Fibroblast of the conjunctiva (primary cell): ENCODE results near the gene KLHL7.
"Not testable (repeated sequence)": the region's sequence is repeated elsewhere in the genome, so short reads cannot be mapped to it uniquely, and the experiment has no call there.

ENCODE experiments used
- DNase-seq: peaks from one replicate; pipeline ENCODE4 v3.0.0-alpha.2; 2010; ENCODE audit warnings: low read depth

KLHL7 gene

DNA sequence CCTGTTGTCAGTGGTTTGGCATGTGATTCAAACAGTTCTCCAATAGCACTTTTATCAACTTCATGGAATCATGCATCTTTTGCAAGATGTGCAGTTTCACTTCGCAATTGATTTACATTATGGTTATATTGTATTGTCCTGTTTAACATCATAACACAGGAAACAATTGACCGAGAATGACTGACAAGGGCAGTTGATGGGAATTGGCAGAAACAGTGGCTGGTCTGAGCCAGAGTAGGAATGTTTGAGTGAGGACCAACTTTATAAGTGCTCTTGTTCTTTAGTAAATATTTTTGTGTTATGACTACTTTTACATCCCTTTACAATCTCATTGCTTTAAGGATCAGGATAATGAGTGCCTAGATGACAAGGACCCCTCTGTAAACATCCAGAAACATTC is 2.2 kb downstream of the KLHL7 start:
- DNase-seq, result no peak

DNA sequence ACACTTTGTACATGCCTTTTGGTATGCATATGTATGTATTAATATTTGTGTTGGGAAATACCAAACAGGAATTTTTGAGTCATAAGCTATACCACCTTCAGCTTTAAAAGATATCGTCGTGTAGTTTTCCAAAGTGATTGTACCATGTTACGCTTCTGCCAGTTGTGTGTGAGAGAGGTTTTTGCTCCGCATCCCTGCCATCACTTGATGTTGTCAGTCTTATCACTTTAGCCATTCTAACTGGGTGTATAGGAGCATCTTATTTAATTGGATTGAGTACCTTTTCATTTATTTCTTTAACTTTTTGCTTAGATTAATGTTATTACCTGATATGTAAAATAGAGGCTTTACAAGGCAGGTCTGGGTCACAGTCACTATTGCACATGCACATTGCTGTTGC is 3.4 kb downstream of the KLHL7 start:
- DNase-seq, result no peak

DNA sequence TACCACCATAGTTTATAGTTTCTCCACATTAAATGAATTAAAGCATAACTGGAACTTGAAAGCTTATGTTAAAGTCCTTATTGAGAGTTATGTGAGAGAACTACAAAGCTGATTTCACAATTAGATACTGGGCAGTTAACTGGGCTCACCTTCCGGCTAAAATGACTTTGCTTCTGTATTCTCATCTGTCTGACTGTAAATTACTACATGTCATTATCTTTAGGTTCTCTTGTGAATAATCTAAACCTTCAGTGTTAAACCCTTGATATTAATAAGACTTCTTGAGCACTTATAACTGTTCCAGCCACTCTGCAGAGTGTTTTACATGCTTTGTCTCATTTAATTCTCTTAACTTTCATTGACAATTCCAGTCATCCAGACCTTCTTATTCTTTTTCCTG is 3.9 kb downstream of the KLHL7 start:
- no peak for DNase-seq

DNA sequence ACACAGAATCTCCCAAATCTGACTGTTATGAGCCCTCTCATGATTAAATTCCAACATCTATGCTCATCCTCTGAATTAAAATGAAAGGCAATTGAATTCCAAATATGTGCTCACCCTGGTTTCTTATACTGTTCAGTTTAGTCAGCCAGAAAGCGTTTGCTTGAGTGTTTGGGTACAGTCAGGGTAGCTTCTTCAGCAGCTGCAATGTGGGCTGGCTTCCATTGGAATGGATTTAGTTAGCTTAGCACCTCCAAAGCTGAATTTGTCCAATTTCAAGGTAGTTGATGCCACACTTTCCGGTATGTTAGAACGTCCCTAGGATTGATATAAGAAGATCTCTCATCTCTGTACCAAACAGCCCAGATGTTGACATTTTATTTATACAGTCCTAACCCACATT is 9.3 kb downstream of the KLHL7 start:
- no peak for DNase-seq

DNA sequence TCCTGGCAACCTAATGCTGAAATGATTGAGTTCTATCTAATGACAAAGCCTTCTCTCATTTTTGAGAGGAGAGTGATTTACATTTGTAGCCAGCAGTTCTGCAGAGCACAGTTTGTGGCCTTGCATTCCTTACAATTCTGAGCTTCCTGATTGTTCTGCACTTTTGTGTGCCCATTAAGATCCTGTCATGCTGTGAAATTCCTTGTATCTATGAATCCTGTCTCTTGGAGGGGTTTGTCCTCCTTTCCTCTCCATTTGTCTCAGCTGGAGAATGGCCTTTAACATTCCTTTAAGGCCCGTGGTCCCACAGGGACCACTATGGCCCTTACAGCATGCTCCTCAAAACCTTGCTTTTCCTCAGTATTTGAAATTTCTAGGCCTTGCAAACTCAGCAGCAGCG is 10.4 kb downstream of the KLHL7 start:
- DNase-seq, result no peak

DNA sequence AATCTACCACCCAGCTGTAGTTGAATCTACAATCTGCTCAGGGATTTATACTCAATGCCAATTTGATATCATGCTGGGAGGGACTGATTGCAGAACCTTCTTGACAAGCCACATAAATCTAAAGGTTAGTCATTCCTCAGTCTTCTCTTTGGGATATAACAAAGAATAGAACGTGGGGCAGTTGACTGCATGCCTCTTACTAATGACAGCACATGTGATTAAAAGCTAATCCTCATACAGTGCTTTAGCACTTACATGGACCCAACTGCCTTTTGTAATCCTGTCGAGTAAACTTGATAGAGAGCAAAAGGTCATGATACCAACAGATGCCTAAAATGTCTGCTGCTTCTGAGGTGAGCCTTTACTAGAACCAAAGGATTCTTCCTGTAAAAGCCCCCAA is 12.3 kb downstream of the KLHL7 start:
- DNase-seq, result no peak

DNA sequence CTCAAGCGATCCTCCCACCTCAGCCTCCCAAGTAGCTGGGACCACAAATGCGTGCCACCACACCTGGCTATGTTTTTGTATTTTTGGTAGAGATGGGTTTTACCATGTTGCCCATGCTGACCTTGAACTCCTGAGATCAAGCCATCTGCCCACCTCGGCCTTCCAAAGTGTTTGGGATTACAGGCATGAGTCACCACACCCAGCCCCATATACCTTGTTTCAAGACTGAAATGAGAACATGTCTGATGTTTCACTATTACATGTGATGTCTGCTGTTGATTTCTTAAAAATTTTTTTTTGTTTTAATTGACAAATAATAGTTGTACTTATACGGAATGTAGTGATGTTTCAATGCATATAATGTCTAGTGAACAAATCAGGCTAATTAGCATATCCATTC is 14.5 kb downstream of the KLHL7 start:
- no peak for DNase-seq

DNA sequence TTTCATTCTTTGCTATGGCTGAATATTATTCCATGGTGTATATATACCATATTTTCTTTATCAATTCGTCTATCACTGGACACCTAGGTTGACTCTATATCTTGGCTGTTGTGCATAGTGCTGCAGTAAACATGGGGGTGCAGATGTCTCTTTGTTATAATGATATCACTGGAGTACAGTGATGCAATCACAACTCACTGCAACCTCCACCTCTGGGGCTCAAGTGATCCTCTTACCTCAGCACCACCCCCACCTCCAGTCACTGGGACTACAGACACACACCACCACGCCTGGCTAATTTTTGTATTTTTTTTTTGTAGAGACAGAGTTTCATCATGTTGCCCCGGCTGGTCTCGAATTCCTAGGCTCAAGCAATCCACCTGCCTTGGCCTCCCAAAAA is 15.6 kb downstream of the KLHL7 start:
- DNase-seq, result no peak

DNA sequence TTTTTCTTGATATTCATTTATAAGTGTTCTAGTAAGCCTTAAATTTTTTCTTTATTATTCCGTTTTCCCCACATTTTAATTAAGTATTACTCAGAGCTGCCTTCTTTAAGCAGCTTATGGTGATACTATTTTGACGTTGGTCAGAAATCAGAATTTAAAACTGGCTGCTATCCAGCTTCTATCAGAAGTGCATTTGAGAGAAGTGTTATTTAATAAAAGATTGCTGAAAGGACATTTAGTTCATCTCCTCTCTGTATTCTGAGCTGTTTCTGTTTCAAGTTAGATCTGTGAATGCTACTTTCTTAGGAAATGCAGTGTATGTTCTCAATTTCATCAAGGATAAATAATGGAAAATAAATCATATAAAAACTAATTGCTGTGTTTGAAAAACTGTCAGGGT is 17.4 kb downstream of the KLHL7 start:
- DNase-seq, result no peak

DNA sequence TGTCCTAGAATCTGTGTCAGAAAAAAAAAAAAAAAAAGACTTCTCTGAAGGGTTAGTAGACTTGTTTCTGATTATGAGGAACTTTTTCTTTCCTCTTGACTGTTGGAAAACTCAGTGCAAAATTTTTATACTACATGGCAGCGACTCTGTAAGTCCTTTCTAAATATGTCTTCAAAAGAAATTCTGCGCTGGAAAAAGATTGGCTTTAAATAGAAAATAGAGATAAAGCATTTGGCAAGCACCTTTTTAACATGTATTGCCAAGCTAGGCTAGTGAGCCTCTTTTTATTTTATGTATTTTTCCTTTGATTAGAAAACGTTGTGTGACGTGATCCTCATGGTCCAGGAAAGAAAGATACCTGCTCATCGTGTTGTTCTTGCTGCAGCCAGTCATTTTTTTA is 17.9 kb downstream of the KLHL7 start:
- DNase-seq, result no peak

DNA sequence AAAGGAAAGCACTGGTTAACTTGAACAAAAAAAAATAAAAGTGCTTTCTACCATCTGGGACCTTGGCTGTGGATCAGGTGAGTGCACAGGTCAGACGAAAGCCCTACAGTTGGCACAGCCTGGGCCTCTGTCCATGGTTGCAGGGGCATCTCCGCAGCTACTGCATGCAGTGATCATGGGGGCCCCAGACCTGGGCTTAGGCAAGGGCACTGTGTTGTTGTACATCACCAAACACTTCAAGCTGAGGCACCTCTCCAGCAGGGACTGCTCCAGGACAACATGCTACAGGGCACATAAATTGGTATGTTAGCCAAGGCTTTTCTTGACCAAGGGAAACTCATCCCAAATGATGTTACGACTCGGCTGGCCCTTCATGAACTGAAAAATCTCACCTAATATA is 23.5 kb downstream of the KLHL7 start:
- no peak for DNase-seq

DNA sequence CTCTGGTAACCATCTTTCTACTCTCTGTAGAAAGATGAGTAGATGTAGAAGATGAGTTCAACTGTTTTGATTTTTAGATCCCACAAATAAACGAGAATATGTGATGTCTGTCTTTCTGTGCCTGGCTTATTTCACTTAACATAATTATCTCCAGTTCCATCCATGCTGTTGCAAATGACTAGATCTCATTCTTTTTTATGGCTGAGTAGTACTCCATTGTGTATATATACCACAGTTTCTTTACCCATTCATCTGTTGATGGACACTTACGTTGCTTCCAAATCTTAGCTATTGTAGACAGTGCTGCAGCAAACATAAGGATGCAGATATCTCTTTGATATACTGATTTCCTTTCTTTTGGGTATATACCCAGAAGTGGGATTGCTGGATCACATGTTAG is 26.2 kb downstream of the KLHL7 start:
- not testable (repeated sequence) for DNase-seq

DNA sequence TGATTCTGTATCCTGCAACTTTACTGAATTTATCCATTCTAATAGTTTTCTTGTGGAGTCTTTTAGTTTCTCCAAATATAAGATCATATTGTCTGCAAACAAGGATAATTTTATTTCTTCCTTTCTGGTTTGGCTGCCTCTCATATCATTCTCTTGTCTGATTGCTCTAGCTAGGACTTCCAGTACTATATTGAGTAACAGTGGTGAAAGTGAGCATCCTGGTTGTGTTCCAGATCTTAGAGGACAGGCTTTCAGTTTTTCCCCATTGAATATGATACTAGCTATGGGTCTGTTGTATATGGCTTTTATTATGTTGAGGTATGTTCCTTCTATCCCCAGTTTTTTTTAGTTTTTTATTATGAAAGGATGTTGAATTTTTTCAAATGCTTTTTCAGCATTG is 28.2 kb downstream of the KLHL7 start:
- DNase-seq, result no peak

DNA sequence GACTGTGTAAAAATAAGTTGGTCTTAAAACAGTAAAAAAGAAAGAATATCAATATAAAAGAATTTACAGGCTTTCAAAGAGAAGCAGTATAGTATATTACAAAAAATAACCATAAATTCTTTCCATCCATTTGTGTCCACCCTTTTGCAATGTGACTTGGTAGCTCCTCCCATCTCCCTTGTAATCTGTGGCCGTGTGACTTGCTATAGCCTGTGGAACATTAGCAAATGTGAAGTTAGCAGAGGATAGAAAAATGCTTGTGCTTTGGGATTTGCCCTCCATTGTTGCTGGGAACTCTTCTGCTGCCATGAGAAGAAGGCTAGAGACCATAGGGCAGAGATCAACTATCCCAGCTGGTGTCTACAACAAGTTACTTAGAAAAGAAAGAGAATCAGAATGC is 30.2 kb downstream of the KLHL7 start:
- DNase-seq, result no peak

DNA sequence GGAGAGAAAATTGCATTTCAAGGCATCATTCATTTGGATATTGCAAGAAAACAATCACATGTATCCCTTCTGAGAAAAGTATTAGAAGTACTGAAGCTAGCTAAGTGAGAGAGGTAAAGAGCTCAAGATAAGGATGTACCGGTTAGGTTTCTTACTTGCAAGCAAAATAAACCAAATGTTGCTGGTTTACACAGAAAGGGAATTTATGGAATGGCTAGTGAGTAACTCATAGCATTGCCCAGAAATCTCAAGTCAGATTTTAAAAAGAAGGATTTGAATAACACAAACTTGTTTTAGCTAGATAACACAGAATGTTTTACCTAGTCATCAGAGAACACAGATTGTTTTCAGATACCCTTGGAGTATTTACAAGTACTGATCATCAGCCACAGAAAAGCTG is 30.6 kb downstream of the KLHL7 start:
- no peak for DNase-seq

DNA sequence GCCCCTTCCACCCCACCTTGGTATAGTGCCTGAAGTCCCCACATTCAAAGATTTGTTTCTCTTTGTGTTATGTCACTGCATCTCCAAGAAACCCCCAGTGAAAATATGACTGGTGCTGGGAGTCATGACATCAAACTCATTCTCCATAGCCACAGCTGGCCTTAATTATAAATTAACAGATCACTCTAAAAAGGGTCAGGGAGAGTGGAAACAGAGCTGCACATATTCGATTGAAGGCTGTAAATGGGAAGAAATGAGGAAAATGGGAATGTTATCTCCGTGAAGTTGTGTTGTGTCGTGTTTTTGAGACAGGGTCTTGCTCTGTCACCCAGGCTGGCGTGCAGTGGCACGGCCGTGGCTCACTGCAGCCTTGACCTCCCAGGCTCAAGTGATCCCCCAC is 52.1 kb downstream of the KLHL7 start:
- DNase-seq, result no peak

DNA sequence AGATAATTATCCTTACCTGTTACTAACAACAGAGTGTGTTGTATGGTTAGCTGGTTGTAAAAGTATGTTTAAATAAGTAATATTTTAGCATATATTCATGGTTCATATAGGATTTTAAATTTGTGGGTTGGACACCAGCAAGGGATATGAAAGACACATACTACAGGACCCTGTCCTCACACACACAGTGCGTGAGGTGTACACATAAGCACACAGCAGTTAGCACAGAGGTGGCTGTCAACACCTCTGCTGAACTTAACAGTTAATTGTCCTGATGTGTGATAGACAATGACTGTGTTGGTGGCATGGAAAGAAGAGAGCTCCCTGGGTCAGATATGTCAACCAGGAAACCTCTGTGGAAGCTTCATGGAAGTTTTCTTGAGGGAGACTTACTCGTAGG is 53.0 kb downstream of the KLHL7 start:
- DNase-seq, result no peak

DNA sequence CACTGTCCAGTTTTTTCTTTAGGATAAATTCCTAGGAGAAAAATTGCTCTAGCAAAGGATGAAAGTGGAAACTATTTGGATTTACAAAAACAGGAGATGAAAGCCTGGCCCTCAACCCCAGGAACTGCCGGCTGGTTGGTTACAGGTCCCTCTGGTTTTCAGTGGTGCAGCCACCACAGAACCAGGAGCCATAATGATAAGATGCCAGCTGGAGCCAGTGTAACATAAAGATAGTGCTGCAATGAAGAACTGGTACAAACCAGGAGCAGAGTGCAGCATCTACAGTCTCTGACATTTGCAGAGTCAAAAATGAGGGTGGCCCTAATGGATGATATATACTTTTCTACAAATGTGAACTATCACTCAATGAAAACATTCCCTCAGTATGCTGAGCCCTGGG is 55.9 kb downstream of the KLHL7 start:
- DNase-seq, result no peak

DNA sequence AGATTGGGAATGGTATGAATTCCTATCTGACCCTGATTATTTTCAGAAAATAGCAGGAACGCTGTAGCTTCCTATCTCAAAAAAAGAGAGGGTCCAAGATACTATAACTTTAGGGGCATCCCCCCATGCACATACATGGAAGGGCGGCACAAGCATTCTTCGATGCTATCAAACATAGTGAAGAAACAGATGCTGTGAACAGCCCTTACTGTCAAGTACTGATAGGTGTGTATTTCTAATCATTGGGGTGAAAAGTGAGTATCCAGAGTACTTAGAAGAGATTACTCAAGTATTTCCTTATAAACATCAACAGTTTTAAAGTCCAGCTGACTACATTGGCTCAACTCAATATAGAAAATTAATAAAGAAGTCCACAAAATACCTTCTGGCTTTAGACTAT is 59.3 kb downstream of the KLHL7 start:
- no peak for DNase-seq

DNA sequence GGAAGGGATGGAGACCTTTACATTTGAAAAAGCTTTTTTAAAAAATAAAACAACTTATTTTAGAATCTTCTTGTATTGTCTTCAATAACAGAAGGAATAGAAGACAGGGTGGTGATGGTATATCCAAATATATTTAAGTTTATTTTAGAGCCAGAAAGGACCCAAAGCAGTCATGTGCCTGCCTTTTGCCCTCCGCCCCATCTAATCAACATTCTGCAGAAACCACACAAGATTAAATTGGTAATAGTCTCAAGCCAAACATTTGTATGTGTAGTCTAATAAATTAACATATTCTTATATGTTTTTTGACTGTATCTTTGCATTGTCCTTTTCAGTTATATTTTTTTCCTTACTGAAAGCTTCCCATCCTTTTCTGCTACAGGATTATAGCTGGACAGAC is 59.7 kb downstream of the KLHL7 start:
- no peak for DNase-seq

DNA sequence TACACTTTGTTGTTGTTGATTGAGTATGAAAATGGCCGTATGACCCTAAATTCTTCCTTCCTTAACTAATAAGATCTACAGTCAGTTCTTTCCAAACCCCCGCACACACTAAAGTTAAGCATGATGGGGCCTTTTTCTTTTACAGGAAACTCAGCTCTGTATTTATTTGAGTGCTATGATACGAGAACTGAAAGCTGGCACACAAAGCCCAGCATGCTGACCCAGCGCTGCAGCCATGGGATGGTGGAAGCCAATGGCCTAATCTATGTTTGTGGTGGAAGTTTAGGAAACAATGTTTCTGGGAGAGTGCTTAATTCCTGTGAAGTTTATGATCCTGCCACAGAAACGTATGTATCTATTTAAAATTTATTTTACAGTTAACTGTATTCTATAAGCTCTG is 62.1 kb downstream of the KLHL7 start:
- no peak for DNase-seq

DNA sequence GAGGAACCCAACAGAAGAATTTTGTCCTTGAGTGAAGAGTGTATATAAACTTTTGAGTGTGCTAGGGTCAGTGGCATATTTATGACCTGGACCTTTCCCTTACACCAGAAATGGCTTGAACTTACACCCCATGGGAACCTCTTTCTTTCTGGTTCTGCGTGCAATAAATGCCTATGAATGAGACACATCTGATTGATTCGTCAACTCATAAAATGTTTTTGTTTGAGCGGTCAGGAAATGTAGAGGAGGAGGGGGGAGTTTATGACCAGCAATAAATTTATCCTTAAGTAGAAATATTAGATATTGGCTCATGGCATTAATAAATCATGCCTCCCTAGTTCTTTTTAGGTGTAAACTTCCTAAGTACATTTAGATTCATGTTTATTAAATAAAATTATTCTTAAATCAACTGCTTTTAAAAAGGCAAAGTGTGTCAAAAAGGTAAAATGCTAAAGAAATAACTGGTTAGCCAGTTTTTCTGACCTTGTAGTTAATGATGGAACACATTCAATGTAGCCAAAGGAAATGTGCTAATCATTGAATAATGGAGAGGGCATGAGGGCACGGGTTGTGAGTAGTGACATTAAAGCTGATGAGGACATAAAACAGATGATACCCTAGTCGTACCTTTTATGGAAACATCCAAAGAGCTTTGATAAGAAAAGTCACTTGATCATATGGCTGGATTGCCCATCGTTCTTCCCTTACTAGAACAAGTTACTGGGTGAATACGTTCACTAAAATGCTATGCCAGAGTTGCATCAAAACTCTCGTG is 62.7 kb downstream of the KLHL7 start:
- no peak for DNase-seq

DNA sequence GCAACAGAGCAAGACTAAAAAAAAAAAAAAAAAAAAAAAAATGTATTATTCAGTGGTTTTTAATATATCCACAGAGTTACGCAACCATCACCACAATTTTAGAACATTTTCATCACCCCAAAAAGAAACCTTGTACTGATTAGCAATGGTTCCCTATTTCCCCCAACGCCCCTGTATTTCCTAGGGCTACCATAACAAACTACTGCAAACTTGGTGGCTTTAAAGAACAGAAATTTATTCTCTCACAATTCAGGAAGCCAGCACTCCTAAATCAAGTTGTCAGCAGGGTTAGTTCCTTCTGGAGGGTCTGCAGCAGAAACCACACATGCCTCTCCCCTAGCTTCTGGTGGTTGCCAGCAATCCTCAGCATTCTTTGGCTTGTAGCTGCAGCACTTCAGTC is 70.4 kb downstream of the KLHL7 start:
- no peak for DNase-seq

DNA sequence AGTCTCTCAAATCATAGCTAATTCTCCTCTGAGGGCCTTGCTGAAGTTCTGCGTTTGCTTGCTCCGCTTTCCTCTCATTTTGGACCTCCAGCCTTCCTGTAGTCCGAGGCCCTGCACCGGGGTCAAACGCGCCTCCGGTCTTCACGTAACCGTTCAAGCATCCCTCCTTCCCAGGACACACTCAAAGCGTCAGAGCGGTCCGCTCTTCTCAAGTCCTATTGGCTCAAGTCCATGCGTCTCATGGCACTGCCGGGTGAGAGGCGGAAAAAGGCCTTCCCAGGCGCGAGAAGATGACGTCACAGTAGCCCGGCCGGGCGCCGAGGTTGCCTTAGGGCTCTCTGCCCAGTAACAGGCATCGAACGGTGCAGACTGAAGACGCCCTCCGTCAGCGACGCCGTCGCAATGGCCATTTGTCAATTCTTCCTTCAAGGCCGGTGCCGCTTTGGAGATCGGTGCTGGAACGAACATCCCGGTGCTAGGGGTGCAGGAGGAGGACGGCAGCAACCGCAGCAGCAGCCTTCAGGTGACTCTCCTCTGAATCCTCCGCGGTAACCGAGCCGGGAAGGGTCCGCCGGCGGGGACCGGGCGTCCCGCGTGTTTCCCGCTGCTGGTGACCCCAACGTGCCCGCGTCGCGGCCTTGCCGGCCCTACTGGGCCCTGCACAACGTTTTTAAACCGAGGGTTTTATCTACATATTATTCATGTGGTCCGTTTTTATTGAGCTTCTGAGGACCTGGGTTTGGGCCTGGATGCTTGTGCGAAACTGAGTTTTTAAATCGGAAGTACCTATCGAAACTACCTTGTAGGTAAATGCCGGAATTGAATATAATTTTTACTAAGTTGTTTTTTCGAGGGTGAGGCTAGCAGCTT is 76.3 kb downstream of the KLHL7 start, which contains the start of gene NUP42:
Gene NUP42, plus strand, starts transcription at position 365 of the 870 bp plus-strand sequence. Its CDS starts 38 bp downstream, at position 403.
- DNase-seq, result peak; percentile 99
